Psoas muscle (tissue), 8 donors: ENCODE results near the gene HMGN5. TPM values are rescaled to one million over a fixed set of nuclear protein-coding genes. Genes with fewer than 3 reads are reported as not detected.

Experiments used
- ATAC-seq, 4 donors: fragments of 200-7000 bp; cut with Tn5 transposase; one replicate each; pipeline ENCODE4 v1.9.1; 2020; ENCODE audit warnings: moderate library complexity in 3 of 4, mild to moderate bottlenecking in 2 of 4
- DNase-seq, 2 donors: peaks; one replicate each; pipeline ENCODE4 v3.0.0-alpha.2; 2020
- H3K27ac ChIP-seq: fragments of 200-600 bp; one replicate; pipeline ENCODE4 v1.8.0; 2022
- H3K27me3 ChIP-seq, 3 donors: fragments of 200-600 bp in 1 of 3; one replicate each; pipeline versions ENCODE4 v1.6.1 to v1.8.0; 2013 to 2022; ENCODE audit warnings: low read length in 2 of 3, mild to moderate bottlenecking in 2 of 3, moderate library complexity in 1 of 3; ENCODE audit not compliant: insufficient read depth in 3 of 3
- H3K36me3 ChIP-seq, 2 donors: fragments of 200-600 bp in 1 of 2; one replicate each; pipeline versions ENCODE4 v1.6.1 to v1.8.0; 2013 to 2022; ENCODE audit warnings: low read depth in 1 of 2, mild to moderate bottlenecking in 1 of 2, moderate library complexity in 1 of 2; ENCODE audit not compliant: insufficient read depth in 1 of 2
- H3K4me1 ChIP-seq: fragments of 200-600 bp; one replicate; pipeline ENCODE4 v1.8.0; 2022
- H3K4me3 ChIP-seq: fragments of 200-600 bp; one replicate; pipeline ENCODE4 v1.8.0; 2022; ENCODE audit warnings: mild to moderate bottlenecking
- H3K9me3 ChIP-seq: fragments of 200-600 bp; one replicate; pipeline ENCODE4 v1.8.0; 2022
- CTCF ChIP-seq: fragments of 200-600 bp; IDR thresholded peaks from one replicate; pipeline ENCODE4 v1.8.0; 2022; ENCODE audit warnings: antibody characterized with exemption
- WGBS, 3 donors: extraction: QIAGEN DNeasy Blood & Tissue Kit; methylation state at CpG; one replicate each; pipeline versions ENCODE4 v1.1.6 to v1.1.7; 2013; 5-methylcytosine and 5-hydroxymethylcytosine counted together
- intact Hi-C, 2 donors: fragments of 100-400 bp; cut with DNase I; formaldehyde crosslinking; loops; one replicate each; pipeline versions ENCODE4 v1.11.0 to v1.14.2; 2022
- long read RNA-seq, 2 donors: library from polyadenylated mRNA; unstranded; transcript quantifications; one replicate each; pipeline ENCODE4 v2.0.0, GENCODE V29; 2021
- polyA plus RNA-seq, 3 donors: library from polyadenylated mRNA; stranded (reverse); fragments of 200-250 nt; gene quantifications; one replicate each; pipeline ENCODE4 v1.2.3, GENCODE V29; 2013
- total RNA-seq, 4 donors: library from RNA; stranded (reverse); fragmentation: NEBNext Ultra II Directional in 2 of 4; extraction: Animal tissue kit (Norgen Biotek cat#: 25700) in 2 of 4; gene quantifications; one replicate each; pipeline versions ENCODE4 v1.2.1 to v1.2.4, GENCODE V29; 2021 to 2023
- donor health status: healthy with polysubstance abuse.
- donor health status: DM: no; HTN: no; CAD: no; lungs with moderate emphysema.
- donor health status: Bipolar disorder and iron deficiency.
- donor health status: healthy.
- donor health status: DM: yes; HTN: yes; CAD: no.
- donor health status: DM: no; HTN: no; CAD: no.
- donor health status: DM: no; HTN: no; CAD: no.
- donor health status: DM: yes; HTN: yes; CAD: no.

The HMGN5 gene
- total RNA-seq, result 1 to 10 TPM in 3 of 4 donors, under 1 TPM in 1; 0.78 to 1.8 (median 1.7) TPM
- polyA plus RNA-seq, result 1 to 10 TPM; 3.0 to 7.9 (median 3.6) TPM
- long read RNA-seq, donor 1, partial matches to known transcripts, result 0 of 1 reads
- long read RNA-seq, donor 1, other reads (novel, unspliced or antisense), result 0 of 1 reads
- long read RNA-seq, donor 2, partial matches to known transcripts, result 0 of 3 reads
- long read RNA-seq, donor 2, other reads (novel, unspliced or antisense), result 3 of 3 reads

- Histone ChIP-seq H3K9me3 (no peaks in the 10 kb centered on the region), H3K4me3 (peak within 1 kb of the TSS; percentile 65), H3K4me1 (no peaks in the 10 kb centered on the region), H3K36me3 (no peaks in the 10 kb centered on the region), H3K27me3 (no peaks in the 10 kb centered on the region), H3K27ac (peak within 1 kb of the TSS; percentile 33)
- intact Hi-C loops, result loop anchor here in 1 of 2 donors (10.0 kb wide), 1 partner anchor 327 kb away; no protein-coding TSS in a partner anchor
- DNase-seq (peak; percentile 76 to 86), ATAC-seq (peak; percentile 46 to 89 (median 80))
- TF ChIP-seq CTCF, result no peak
- WGBS, 3 donors, result 1 to 11% (median 1%) methylated on average over 22 to 23 of the region's 23 CpGs
These were observed at the start of gene HMGN5, which contains the start of gene SH3BGRL for GRCh38 chrX:81201671-81202455. Gene HMGN5, minus strand, starts transcription at chrX:81201913. Its CDS starts 80,364 bp downstream, at chrX:81121549. Gene SH3BGRL, plus strand, starts transcription at chrX:81202102. Its CDS starts 99 bp downstream, at chrX:81202201.

- no peak for DNase-seq
These were observed 40.0 kb upstream of the HMGN5 start for GRCh38 chrX:81241753-81242152.

GRCh38 chrX:81240701-81241331, 39.1 kb upstream of the HMGN5 start:
- no peak for TF ChIP-seq CTCF
- H3K4me3 ChIP-seq, result no peak overlapping the region
- DNase-seq, result no peak
- 75 to 100% (median 98%) methylated on average over 3 to 4 of the region's 4 CpGs for WGBS, 3 donors
- H3K36me3 ChIP-seq, result no peaks in the 10 kb centered on the region
- no peaks in the 10 kb centered on the region for H3K9me3 ChIP-seq
- no peak overlapping the region for H3K27ac ChIP-seq
- intact Hi-C loops, result no loop called here
- no peaks in the 10 kb centered on the region for H3K27me3 ChIP-seq
- ATAC-seq, result no peak
- no peaks in the 10 kb centered on the region for H3K4me1 ChIP-seq

More at GRCh38 chrX:81241753-81242152, 40.0 kb upstream of the HMGN5 start:
- no peaks in the 10 kb centered on the region for H3K4me1 ChIP-seq
- no peak for ATAC-seq
- no peaks in the 10 kb centered on the region for H3K9me3 ChIP-seq
- intact Hi-C loops, result no loop called here
- H3K27me3 ChIP-seq, result no peaks in the 10 kb centered on the region
- H3K36me3 ChIP-seq, result no peaks in the 10 kb centered on the region
- WGBS, 3 donors, result 79 to 87% (median 85%) methylated on average over 7 of the region's 7 CpGs
- H3K27ac ChIP-seq, result no peak overlapping the region
- no peak for TF ChIP-seq CTCF
- no peak overlapping the region for H3K4me3 ChIP-seq

- Histone ChIP-seq H3K27me3 (no peaks in the 10 kb centered on the region), H3K27ac (no peak overlapping the region), H3K9me3 (no peaks in the 10 kb centered on the region), H3K36me3 (no peaks in the 10 kb centered on the region), H3K4me1 (no peaks in the 10 kb centered on the region), H3K4me3 (no peak overlapping the region)
- TF ChIP-seq CTCF, result no peak
- WGBS, 3 donors, result 66 to 97% (median 93%) methylated on average over 4 of the region's 4 CpGs
- intact Hi-C loops, result no loop called here
- no peak for ATAC-seq
- DNase-seq, result no peak
These were observed 36.5 kb upstream of the HMGN5 start for GRCh38 chrX:81238166-81238565.
